ENCODE measurements around the gene NUBP2.

DNA sequence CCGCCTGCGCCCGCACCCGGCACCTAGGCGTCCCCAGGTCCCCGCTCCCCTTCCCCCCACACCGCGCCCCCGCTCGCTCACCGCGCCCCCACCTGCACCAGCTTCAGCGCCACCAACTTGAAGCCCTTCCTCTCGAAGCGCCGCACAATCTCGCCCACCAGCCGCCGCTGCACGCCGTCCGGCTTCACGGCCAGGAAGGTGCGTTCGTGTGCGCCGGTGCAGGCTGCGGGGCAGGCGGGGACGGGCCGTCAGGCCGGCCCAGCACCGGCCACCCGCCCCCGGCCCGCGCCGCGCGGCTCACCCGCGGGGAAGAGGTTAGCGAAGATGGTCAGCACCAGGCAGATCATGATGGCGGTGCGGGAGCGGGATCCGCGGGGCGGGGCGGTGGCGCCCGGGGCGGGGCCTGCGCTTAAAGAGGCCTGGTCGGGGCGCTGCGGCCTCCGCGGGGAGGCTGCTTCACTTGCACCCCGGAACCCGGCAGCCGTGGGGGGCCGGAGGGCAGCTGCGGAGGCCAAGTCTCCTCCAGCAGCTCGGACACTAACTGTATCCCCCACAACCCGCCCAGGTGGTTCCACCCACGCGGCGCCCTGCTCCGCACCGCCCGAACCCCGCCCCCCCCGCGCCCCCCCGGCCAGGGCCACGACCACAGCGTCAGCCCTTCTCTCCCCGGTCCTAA is 11.4 kb upstream of the NUBP2 start, which contains the start of gene NME3:
- TF ChIP-seq, protein P1, sequence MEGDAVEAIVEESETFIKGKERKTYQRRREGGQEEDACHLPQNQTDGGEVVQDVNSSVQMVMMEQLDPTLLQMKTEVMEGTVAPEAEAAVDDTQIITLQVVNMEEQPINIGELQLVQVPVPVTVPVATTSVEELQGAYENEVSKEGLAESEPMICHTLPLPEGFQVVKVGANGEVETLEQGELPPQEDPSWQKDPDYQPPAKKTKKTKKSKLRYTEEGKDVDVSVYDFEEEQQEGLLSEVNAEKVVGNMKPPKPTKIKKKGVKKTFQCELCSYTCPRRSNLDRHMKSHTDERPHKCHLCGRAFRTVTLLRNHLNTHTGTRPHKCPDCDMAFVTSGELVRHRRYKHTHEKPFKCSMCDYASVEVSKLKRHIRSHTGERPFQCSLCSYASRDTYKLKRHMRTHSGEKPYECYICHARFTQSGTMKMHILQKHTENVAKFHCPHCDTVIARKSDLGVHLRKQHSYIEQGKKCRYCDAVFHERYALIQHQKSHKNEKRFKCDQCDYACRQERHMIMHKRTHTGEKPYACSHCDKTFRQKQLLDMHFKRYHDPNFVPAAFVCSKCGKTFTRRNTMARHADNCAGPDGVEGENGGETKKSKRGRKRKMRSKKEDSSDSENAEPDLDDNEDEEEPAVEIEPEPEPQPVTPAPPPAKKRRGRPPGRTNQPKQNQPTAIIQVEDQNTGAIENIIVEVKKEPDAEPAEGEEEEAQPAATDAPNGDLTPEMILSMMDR (conservative IDR thresholded peaks at IDR 0.05), result no peak
- peak; percentile 41; the same call in 1 of the 2 replicates for TF ChIP-seq ZFX (IDR thresholded peaks at IDR 0.05)
